ENCODE results near the gene POTEC.
"Not testable (repeated sequence)": the region's sequence is repeated elsewhere in the genome, so short reads cannot be mapped to it uniquely, and the experiment has no call there.

DNA sequence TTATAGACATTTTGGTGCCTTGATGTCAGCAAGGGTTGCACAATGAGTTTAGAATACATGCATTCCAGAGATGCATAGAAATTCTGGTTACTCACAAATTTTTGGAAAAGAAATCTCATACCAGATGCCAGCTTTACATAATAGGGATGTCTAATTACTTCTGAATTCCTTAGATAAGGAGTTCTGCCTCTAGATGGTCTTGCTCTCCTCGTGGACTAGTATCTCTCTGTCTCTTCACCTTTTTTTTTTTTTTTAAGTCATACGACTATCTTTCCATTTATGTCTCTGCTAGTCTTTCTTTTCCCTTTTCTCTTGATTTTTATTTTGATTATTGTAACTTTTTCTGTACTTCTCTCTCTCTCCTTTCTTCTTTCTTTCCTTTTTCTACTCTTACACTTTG is 16.1 kb upstream of the POTEC start:
- TF ChIP-seq, protein P1, sequence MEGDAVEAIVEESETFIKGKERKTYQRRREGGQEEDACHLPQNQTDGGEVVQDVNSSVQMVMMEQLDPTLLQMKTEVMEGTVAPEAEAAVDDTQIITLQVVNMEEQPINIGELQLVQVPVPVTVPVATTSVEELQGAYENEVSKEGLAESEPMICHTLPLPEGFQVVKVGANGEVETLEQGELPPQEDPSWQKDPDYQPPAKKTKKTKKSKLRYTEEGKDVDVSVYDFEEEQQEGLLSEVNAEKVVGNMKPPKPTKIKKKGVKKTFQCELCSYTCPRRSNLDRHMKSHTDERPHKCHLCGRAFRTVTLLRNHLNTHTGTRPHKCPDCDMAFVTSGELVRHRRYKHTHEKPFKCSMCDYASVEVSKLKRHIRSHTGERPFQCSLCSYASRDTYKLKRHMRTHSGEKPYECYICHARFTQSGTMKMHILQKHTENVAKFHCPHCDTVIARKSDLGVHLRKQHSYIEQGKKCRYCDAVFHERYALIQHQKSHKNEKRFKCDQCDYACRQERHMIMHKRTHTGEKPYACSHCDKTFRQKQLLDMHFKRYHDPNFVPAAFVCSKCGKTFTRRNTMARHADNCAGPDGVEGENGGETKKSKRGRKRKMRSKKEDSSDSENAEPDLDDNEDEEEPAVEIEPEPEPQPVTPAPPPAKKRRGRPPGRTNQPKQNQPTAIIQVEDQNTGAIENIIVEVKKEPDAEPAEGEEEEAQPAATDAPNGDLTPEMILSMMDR (IDR thresholded peaks at IDR 0.05) = not testable (repeated sequence)
- TF ChIP-seq POLR2A (IDR thresholded peaks at IDR 0.05) = not testable (repeated sequence)
